GM21737 (cell line): Measurements from ENCODE around the gene COL1A1.

ENCODE experiments used
- ATAC-seq: cut with Tn5 transposase; IDR thresholded peaks from one replicate; pipeline ENCODE4 v1.9.1; 2021; ENCODE audit warnings: mild to moderate bottlenecking, moderate library complexity; ENCODE audit not compliant: unreplicated experiment

Gene COL1A1

DNA sequence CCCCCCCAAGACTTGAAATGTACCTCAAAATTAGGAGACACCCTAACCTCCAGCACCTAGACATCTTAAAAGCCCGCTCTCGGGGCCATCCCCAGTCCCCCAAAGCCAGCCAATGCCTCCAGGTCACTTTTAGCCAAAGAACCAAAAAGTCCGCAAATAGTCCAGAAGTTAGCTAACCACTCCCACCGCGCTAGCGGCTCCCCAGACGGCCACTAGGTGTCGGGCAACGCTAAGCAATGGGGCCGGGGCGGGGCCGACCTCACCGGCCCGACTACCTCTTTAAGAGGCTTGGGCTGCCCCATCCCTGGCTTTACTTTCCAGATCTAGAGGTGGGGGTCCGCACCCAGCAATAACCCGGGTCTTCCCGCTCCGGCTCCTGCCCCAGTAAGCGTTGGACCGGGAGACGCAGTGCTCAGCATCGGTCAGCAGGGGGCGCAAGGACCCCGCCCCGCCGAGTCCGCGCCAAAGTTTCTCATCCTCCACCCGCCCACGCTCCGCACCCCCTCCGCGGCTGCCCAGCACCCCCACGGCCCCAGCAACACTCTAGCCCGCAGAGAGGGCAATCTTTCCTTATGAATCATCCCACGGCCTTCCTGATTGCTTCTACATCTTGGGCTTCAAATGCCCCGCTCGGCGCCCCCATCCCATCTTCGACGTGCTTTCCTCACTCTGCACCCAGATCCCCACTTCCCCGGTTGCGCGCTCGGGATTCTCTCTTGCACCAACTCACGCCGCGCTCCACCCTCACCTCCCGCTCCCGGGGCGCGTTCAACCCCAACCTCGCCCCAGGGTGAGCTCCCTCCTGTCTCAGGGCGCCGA lies 765 bp downstream of the COL1A1 start:
- ATAC-seq, result peak; percentile 61

DNA sequence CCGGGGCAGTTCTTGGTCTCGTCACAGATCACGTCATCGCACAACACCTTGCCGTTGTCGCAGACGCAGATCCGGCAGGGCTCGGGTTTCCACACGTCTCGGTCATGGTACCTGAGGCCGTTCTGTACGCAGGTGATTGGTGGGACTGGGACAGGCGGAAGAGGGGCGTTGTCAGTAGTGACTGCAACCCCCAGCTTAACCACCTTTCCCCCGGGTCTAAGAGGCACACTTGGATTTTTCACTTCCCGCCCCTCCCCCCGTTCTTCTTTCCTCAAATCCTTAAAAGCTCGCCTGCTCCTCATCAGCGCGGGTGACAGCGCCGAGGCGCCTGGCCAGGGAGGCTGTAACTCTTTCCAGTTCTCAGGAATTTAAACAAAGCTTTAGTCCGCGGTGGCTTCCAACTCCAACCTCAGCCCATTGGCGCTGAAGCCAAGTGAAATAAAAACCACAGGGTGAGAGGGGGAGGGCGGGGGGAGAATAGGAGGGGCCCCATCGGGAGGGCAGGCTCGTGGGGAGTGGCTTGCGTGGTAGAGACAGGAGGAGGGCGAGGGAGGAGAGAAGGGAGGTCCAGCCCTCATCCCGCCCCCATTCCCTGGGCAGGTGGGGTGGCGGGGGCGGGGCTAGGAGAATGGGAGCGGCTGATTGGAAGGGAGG lies 1.5 kb downstream of the COL1A1 start:
- ATAC-seq, result peak; percentile 36

DNA sequence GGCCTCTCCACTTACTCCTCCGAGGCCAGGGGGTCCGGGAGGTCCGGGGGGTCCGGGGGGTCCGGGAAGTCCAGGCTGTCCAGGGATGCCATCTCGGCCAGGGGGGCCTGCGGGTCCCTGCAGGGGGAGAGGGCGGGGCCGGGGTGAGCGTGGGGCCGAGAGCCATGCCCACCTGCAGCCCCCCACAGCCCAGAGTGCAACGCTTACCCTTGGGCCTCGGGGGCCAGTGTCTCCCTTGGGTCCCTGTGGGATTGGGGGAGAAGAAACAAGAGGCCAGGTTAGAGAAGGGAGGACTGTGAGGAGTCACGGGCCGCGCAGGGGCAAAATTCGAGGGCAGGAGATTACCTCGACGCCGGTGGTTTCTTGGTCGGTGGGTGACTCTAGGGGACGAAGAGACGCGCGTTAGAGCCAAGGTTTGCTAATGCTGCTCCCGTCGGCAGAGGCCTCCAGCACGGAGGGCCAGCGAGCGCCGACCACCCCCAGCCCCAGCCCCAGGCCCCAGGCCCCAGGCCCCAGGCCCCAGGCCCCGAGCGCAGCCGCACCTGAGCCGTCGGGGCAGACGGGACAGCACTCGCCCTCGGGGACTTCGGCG lies 2.1 kb downstream of the COL1A1 start:
- ATAC-seq, result no peak

DNA sequence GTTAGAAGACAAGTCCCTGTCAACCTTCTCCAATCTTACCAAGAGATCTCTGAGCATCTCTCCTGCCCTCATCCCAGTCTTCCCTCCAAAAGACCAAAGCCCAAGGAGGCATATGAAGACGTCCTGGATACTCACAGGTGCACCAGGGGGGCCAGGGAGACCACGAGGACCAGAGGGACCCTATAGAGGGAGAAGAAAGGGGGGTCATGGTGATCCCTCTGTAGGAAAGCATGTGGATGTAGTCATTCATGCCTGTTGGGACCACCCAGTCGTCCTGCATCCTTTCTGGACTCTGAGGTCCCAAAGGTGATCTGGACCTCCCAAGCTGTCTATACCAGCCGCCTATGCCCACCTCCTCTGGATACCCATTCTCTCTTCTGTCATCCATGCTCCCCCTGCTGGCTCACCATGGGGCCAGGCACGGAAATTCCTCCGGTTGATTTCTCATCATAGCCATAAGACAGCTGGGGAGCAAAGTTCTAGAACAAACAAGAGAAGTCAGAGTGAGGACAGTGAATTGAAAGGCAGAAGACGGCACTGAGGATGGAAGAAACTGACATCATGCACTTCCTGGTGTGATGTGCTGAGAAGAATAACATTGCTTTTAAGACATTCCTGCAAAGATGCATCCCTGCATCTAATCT lies 3.3 kb downstream of the COL1A1 start:
- no peak for ATAC-seq

DNA sequence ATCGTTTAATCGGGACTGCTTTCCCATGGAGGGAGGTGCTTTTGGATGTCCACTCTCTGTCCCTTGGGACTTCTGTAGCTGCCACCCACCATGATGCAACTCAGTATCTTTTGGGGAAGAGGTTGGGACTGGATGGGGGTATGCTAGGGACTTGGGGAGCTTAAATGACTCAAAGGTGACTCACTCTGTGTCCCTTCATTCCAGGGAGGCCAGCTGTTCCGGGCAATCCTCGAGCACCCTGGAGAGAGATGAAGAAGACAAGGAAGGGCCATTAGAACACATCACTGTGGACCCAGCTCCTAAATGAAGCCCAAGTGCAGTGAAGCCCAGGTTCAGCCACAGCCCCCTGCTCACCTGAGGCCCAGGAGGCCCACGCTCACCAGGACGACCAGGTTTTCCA lies 4.6 kb downstream of the COL1A1 start:
- ATAC-seq, result no peak

DNA sequence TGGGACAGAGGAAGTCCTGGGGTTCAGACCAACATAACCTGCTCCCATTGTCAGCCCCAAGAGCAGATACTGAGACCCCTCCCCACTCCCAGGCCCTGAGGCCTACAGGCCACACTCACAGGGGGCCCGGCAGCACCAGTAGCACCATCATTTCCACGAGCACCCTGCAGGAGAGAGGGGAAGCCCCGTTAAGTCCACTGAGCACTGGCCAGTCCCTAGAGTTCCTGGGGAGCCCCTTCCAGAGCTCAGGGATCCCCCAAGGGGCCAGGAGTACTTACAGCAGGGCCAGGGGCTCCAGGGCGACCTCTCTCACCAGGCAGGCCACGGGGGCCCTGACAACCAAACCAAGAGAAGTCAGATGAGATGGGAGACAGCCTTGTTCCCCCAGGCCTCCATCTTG lies 5.4 kb downstream of the COL1A1 start:
- ATAC-seq, result no peak

DNA sequence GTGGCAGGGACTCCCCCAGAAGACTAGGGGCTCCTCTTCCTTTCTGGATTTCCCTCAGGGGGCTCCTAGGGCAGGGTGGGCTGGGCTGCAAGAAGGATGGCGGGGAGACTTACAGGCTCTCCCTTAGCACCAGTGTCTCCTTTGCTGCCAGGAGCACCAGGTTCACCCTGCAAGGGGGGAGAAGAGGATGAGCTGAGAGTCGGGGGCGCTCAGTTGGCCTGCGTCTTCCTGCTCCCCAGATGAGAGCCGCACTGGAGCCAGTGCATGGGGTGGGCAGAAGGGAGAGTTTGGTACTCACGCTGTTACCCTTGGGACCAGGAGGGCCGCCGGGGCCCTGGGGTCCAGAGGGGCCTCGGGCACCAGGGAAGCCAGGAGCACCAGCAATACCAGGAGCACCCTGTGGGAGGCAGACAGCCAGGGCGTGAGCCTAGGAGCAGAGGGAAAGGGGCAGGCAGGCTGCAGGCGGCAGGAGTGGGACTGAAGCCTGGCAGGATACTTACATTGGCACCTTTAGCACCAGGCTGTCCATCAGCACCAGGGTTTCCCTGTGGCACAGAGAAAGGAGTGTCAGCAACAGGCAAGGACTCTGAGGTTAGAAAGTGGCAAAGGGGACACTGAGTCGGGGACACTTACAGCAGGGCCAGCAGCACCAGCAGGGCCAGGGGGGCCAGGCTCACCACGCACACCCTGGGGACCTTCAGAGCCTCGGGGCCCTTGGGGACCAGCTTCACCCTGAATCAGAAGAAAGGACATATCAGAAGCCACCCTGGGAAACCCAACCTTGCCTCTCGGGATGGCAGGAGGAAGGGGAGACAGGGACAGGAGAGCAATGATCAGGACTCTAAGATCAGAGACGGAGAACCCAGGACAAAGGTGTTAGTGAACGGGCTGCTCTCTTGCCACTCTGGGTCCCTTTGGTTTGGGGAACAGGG lies 6.2 kb downstream of the COL1A1 start:
- no peak for ATAC-seq

DNA sequence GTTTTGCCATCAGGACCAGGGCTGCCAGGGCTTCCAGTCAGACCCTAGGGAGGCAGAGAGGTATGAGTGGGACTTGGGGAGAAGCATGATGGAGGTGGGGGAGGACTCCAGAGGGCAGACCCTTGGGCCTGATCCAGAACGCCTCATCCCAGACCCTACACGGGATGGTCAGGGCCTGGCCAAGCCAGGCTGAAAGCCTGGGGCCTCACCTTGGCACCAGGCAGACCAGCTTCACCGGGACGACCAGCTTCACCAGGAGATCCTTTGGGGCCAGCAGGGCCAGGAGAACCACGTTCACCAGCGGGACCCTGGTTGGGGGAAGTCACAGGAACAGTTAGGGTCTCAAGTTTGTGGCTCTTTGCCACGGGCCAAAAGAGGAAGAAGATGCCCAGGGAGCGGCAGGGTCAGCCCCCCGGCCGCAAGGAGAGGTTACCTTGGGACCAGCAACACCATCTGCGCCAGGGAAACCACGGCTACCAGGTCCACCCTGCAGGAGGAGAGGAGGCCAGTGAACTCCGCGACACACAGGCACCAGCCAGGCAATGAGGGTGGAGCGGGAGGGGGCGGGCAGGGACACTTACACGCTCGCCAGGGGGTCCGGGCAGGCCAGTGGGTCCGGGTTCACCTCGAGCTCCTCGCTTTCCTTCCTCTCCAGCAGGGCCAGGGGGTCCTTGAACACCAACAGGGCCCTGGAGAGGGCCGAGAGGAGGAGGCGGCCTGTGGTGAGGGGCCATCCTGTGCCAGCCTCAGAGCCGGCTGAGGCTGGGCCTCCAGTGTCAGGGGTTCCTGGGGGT lies 7.1 kb downstream of the COL1A1 start:
- ATAC-seq, result no peak

DNA sequence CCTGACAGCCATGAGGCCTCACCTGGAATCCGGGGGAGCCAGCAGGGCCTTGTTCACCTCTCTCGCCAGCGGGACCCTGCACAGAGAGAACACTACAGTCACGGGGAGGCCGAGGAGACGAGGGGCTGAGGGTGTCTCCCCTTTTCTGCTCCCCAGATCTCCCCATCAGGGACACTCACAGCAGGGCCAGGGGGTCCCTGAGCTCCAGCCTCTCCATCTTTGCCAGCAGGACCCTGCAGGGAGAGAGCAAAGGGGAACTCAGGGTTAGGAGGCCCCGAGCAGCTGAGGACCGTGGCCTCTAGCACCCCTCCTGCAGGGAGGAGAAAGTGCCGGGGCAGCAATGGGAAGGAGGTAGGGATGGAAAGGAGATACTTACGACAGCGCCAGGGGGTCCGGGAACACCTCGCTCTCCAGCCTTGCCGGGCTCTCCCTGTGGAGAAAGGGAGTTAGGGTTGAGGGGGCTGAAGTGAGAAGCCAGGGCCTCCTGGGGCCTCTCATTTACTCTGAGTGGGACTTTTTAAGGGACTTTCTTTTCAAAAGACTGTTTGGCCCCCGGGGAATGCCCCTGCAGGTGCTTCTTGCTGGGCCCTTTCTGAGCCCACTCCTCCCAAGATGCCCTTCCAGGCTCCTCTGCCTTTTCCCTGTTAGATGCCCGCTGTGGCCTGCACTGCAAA lies 8.7 kb downstream of the COL1A1 start:
- ATAC-seq, result no peak

DNA sequence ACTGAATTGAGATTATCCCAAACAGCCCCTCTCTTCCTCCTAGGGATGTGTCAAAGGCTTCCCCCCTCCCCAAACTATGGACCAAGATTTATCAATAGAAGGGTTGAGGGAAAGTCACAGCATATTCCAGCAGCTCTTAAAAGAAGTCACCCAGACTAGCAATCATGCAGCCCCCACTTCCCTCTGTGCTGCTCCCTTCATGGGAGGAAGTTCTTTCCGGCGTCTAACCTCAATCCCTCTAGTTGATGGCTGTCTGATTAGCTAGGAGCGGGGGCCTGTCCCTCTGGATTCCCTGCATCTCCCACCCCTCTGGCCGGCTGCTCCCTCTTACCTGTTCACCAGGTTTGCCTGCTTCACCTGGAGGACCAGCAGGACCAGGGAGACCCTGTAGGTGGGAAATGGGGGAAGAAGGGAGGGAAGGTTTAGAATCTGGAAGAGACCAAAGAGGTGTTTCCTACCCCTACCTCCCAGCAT lies 9.2 kb downstream of the COL1A1 start:
- ATAC-seq, result no peak

DNA sequence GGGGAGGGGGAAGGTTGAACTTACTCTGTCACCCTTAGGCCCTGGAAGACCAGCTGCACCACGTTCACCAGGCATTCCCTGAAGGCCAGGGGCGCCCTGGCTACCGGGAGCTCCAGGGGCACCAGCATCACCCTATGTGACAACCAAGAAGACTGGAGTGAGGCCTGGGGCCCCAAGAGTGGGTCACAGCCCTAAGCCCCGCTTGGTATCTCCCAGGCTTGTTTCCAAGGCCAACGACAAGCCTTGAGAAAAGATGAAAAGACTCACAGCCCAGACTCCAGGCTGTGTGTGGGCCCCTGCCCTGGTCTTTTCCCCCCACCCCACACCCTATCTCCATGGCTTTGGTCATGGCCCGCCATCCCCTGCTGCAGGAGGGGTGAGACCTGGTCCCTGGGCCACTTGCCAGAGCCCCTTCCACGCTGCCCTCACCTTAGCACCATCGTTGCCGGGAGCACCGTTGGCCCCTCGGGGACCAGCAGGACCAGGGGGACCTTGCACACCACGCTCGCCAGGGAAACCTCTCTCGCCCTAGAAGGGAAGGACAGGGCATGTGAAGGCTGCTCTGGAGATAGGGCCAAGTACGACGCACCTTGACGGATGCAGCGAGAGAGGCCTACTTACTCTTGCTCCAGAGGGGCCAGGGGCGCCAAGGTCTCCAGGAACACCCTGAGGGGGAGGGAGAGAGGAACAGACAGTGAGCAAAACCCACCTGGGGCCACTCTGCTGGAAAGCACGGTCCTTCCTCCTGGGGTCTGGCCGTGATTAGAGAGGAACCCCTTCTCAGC lies 9.9 kb downstream of the COL1A1 start:
- ATAC-seq, result no peak

DNA sequence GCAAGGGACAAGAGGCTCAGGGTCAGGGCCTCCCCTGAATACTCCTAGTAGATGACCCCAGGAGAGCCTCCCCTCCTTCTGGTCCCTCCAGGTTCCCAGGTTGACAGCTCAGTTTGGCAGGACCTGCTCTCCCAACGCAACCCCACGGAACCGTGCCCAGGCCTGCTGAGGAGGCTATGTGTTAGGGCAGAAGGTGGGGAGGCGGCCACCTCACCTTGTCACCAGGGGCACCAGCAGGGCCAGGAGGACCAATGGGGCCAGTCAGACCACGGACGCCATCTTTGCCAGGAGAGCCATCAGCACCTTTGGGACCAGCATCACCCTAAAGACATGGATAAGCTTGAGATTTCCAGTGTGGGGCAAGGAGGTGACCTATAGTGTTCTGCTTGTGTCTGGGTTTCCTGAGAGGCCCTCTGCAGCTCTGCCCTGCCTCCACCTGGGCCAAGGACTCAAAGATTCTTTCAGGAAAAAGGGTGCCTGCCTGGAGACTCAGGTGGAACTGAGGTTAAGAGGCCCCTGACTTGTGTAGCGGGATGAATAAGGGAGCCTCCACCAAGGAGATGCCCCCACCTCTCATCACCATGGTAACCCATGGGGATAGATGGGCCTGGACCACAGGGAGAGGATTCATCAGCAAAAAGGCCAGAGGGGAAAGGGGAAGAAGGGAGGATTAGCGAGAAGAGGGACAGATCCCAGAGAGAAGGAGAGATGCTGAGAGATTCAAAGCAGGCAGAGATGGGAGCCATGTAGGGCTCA lies 10.7 kb downstream of the COL1A1 start:
- no peak for ATAC-seq

DNA sequence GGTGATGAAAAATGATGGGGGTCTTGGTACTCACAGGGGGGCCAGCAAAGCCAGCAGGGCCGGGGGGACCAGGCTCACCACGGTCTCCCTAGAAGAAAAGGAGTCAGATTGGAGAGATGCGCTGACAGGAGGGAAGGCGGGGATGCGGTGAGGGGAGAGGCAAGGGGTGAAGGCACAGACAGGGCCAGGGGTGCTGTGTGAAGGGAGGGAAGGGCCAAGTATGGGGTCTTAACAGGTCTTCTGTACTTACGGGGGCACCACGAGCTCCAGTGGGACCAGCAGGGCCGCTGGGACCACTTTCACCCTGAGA lies 11.2 kb downstream of the COL1A1 start:
- ATAC-seq, result no peak

DNA sequence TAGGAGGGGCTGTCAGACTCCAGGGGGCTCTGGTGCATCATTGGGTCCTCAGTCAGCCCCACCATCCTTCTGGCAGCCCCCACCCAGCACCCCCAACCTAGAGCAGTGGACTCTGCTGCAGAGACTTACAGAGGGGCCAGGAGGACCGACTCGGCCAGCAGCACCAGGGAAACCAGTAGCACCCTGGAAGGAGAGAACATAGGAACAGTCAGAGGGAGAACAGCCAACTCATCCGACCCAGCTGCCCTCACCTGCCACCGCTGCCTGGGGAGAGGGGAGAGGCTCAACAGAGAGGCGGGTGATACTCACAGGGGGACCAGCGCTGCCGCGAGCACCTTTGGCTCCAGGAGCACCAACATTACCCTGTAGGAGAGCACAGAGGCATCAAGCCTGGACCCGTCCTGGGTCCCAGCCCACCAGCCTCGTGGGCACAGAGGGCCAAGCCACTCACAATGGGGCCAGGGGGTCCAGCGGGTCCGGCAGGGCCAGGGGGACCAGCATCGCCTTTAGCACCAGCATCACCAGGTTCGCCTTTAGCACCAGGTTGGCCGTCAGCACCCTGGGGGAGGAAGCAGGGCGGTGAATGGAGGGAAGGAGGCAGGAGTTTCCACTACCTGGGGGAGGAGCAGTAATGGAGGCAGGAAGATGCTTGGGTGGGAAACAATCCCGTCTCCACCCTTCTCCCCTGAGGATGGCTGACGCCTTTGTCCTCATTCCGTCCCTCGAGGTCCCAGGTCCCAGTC lies 11.7 kb downstream of the COL1A1 start:
- ATAC-seq, result no peak

DNA sequence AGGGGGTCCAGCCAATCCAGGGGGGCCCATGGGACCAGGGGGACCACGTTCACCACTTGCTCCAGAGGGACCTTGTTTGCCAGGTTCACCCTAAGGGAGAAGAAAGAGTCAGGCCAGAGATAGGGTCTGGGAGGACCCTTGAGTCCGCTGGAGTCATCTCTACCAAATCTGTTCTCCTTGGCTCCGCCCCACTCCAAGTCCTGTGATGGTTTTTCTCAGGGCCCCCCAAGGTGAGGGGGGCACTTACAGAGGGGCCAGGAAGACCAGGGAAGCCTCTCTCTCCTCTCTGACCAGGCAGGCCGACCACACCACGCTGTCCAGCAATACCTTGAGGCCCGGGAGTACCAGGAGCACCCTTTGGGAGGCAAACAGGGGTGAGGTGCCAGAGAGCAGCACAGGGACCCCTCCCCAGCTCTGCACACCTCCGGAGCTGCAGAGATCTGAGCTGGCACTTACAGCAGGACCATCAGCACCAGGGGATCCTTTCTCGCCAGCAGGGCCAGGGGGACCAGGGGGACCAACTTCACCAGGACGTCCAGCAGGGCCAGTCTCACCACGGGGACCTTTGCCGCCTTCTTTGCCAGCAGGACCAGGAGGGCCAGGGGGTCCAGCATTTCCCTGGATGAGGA lies 12.4 kb downstream of the COL1A1 start:
- no peak for ATAC-seq

DNA sequence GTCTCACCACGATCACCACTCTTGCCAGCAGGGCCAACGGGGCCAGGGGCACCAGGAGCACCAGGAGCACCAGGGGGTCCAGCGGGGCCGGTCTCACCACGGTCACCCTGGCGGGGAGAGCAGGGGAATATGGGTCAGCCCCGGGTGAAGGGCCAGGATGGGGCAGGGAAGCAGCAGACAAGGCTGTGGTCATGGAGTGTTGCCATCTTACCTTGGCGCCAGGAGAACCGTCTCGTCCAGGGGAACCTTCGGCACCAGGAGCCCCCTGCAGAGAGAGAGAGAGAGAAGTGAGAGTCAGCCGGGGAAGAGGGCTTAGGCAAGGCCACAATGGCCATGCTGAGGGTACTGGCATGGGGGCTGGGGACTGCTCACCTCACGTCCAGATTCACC lies 12.9 kb downstream of the COL1A1 start:
- ATAC-seq, result no peak
